OCI-M2 (cell line): Measurements from ENCODE around the gene LMBR1.
A peak's percentile ranks its signal among the peaks of the same experiment; 100 is the strongest.
"Not testable (repeated sequence)": the region's sequence is repeated elsewhere in the genome, so short reads cannot be mapped to it uniquely, and the experiment has no call there.

ENCODE experiments used
- DNase-seq: peaks from one replicate; lab custom pipeline; 2025; ENCODE audit not compliant: unreplicated experiment; lab: John Stamatoyannopoulos, UW

Gene LMBR1

DNA sequence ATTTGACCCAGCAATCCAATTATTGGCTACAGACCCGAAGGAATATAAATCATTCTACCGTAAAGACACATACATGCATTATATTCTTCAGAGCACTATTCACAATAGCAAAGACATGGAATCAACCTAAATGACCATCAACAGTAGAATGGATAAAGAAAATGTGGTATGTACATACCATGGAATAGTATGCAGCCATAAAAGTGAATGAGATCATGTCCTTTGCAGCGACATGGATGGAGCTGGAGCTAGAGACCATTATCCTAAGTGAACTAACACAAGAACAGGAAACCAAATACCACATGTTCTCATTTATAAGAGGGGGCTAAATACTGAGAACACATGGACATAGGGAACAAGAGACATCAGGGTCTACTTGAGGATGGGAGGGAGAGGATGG lies 44.0 kb downstream of the LMBR1 start:
- DNase-seq, result no peak

- no peak for DNase-seq
Observed at GRCh38 chr7:156845379-156846101, 47.4 kb downstream of the LMBR1 start.

DNA sequence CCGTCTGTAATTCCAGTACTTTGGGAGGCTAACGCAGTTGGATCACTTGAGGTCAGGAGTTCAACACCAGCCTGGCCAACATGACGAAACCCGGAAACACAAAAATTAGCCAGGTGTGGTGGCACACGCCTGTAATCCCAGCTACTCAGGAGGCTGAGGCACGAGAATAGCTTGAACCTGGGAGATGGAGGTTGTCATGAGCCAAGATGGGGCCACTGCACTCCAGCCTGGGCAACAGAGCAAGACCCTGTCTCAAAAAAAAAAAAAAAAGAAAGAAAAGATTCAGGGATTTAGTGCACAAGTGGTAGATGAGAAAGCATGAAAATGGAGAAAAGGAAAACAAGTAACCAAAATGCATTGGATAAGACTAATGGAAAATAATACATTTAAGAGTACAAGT lies 49.4 kb downstream of the LMBR1 start:
- DNase-seq, result not testable (repeated sequence)

DNA sequence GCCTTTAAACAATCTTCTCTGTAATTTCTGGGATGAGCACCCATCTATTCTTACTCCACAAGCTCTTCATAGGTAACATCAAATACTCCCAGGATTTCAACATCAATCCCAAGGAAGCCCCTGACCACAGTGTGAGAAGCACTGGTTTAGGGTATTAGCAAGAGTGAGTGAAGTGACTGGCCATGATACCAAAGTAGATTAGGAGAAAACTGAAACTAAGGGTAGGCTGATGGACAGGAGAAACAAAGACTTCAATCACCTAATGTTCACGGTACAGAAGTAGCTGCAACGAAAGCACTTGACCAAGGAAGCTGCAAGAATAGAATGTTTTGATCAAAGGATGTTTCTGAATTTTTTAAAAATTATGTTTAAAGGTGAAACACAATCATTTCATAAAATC lies 49.8 kb downstream of the LMBR1 start:
- no peak for DNase-seq

GRCh38 chr7:156842740-156843140 lies 50.2 kb downstream of the LMBR1 start:
- DNase-seq, result peak; percentile 44

DNA sequence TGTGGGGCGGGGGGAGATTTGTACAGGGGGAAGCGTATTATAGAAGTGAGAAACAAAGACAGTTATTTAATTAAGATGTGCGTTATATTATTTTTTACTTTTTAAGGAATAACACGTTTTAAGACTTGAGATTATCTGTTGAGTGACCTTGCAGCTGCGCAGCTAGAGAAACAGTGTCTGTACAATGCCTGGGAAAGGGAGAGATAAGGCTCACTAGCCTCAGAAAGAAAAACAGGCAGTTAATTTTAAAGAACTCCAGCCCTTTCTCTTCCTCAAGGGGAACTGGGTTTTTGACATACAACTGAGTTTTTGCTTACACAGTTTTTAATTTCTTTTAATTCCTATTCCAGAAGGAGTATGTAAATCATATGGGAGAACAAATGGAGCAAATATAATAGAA lies 50.7 kb downstream of the LMBR1 start:
- no peak for DNase-seq

GRCh38 chr7:156841497-156841896 lies 51.5 kb downstream of the LMBR1 start:
- DNase-seq, result no peak

- no peak for DNase-seq
Observed at GRCh38 chr7:156840134-156840533, 52.8 kb downstream of the LMBR1 start.

DNA sequence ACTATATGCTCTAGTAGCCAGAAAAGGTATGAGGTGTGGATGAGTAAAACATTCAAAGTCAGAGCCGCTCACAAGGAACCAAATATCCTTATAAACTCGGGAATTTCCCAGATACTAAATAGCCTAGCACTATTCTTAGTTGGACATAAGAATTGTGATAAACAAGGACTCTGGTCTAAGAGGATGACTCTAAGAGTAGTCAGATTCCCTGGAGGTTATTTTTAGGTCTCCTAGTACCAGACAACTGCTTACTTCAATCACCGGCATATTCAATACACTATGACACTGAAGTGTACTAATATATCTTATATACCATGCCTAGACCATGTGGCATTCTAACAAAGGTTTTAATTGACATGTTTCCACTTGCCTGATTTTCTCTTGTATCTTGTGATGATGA lies 56.5 kb downstream of the LMBR1 start:
- DNase-seq, result no peak

DNA sequence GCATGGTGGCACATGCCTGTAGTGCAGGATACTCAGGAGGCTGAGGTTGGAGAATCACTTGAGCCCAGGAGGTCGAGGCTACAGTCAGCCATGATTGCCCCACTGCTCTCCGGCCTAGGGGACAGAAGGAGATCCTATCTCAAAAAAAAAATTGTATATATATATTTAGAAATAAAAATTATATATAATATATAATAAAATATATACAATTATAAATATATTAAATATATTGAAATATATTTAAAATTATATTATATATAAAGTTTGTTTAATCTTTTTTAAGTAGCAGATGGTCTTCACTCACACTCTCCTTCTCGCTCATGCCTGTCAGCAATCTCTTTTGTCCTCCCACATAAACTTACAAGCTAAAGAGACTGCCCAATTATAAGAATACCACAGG lies 58.5 kb downstream of the LMBR1 start:
- no peak for DNase-seq

DNA sequence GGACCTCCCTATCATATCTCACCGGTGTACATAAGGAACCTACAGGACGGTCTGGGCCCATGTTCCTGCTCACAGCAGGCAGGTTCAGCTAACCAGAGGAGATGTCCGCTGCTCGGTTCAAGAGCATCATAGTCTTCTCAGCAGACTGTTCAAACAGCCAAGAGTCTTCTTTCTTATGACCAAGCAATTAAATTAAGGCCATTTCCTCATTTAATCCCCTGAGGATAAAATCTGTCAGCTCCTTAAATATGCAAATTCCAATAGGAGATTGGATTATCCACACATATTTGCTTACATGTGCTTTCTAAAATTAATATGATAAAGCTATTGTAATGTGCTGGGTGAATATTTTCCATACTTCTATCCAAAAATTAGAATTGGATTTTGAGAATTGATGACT lies 59.7 kb downstream of the LMBR1 start:
- no peak for DNase-seq

DNA sequence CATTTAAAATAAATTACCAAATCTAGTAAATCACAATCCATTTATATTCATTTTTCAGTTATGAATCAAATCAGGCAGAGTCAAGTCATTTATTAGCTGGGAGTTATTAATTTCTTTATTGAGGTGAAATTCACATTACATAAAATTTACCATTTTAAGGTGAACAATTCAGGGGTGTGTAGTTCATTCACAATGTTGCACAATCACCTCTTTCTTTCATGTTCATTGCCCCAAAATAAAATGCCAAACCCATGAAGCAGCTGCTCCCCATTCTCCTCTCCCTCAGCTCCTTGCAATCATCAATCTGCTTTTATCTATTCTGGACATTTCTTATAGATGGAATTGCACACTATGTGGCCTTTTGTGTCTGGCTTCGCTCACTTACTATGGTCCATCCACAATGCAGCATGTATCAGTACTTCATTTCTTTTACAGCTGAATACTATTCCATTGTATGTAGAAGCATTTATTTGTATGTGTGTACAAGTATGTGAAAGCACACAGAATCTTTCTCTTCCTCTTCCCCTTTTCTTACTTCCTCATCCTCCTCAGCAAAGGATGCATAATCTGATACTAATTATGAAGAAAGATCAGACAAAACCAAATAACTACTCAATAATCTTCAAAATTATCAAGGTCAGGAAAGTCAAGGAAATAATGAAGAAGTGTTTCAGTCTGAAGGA lies 60.6 kb downstream of the LMBR1 start:
- DNase-seq, result no peak

DNA sequence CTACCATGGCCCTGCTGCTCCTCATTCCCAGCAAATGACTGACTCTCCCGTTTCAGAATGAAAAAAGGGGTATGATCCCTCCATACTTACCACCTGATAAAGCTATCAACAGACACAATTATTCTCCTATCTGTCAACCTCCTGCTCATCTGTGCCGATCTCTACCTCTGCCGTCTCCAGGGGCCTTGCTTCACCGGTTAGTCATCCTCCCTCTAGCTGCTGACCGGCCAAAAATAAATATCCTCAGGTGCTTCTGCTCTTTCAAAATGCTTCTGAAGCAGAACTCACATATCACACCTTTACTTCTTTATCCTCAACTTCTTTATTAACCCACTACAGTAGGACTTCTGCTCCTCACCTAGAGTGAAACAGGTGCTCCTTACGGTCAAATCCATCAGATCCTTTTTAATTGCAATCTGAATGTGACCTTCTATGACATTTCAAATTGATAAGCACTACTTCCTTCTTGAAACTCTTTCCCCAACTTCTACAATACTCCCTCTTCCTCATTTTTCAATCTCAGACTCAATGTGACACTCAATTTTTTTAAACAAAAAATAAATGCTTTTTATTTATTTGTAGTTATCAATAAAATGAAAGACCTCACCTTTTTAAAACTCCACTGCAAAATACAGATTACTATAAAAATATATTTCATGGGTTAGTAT lies 63.2 kb downstream of the LMBR1 start:
- no peak for DNase-seq

- DNase-seq, result no peak
Observed at GRCh38 chr7:156827587-156828203, 65.3 kb downstream of the LMBR1 start.

DNA sequence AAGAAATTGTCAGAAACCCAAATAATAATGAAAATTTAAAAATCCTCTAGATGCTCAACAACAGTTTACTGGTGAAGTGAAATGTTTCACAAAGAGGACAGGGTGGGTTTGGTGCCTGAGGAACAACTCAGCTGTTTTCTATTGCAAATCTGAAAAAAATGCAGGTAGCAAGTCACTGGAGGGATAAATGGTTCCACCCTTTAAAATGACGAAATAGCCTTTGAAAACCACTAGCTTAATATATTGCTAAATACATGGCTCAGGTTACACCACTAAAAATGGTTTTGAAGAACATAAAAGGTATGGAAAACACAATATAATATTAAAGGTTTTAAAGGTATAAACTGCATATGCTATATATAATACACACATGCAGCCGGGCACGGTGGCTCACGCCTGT lies 69.5 kb downstream of the LMBR1 start:
- DNase-seq, result no peak

DNA sequence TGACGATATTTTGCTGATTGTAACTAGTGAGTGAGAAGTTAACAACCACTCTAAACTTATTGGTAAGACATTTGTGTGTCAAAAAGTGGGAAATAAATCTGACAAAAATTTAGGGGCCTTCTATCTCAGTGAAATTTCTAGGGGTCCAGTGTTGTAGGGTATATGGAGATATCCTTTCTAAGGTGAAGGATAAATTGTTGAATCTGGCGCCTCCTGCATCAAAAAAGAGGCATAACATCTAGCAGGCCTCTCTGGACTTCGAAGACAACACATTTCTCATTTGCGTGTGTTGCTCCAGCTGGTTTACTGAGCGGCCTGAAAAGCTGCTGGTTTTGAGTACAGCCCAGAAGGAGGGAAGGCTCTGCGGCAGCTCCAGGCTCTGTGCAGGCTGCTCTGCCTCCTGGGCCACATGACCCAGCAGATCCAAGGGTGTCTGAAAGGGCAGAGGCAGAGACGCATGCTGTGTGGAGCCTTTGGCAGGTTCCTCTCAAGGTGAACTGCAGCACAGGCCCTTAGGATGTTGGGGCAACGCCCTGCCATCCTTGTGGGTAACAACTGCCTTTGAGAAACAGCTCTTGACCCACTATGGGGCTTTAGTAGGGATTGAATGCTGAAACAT lies 72.4 kb downstream of the LMBR1 start:
- no peak for DNase-seq

DNA sequence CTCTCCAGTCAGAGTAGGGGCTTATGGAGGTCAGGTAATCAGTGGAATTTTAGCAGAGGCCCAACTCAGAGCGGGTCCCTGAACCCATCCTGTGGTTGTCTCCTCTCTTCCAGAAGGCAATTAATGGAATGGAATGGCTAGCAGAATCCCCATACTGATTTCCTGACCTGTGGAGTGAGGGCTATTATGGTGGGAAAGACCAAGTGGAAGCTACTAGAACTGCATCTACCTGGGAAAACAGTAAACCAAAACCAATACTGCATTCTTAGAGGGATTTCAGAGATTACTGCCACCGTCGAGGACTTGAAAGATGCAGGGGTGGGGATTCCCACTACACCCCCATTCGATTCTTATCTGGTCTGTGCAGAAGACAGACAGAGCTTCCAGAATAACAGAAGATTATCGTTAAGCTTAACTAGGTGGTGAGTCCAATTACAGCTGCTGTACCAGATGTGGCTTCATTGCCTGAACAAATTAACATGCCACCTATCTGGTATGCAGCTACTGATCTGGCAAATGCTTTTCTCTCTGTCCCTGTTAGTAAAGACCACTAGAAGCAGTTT lies 73.2 kb downstream of the LMBR1 start:
- no peak for DNase-seq

- DNase-seq, result no peak
Observed at GRCh38 chr7:156818133-156818532, 74.8 kb downstream of the LMBR1 start.

DNA sequence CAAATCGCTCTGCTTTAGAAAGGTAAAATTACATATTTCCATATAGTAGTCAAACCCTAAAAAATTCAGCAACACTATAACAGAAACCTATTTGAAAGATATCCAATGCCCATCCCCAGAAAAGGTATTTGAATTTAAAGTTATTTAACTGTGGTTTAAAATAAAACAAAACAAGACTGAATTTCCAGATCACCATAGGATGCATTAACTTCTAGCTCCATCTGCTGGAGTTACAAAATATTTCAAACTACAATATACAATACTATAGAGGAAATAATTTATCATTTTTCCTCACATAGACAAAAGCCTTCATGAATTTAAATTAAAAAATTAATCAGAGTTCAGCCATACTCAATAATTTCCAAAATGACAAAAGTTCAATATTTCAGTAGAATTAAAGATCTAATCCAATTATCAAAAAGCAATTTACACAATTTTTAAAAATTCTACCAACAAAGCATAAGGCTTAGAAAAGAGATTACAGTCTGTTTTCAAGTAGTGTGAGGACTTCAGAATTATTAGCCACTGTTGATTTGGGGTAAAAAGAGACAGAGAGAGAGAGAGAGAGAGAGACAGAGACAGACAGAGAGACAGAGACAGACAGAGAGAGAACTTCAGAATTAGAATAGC lies 75.9 kb downstream of the LMBR1 start:
- DNase-seq, result no peak

DNA sequence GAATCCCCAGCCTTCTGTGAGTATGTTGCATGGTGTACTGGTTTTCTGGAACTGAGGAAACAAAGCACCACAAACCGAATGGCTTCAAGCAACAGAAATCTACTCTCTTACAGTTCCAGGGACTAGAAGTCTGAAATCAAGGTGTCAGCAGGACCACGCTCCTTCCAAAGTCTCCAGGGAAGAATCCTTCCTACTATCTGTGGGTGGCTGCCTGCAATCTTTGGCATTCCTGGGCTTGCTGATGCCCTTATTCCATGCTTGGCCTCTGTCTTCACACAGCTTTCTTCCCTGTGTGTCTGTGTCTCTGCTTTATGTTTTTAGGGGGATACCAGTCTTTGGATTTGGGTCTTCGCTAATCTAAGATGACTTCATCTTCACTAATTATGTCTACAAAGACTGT lies 81.3 kb downstream of the LMBR1 start:
- no peak for DNase-seq

GRCh38 chr7:156803656-156804055 lies 89.3 kb downstream of the LMBR1 start:
- not testable (repeated sequence) for DNase-seq
